GM19395 (cell line): ENCODE results near the gene OR6S1.
"Not testable (repeated sequence)": the region's sequence is repeated elsewhere in the genome, so short reads cannot be mapped to it uniquely, and the experiment has no call there.

Experiments used
- ATAC-seq: cut with Tn5 transposase; IDR thresholded peaks from one replicate; pipeline ENCODE4 v1.9.1; 2021; ENCODE audit warnings: mild to moderate bottlenecking, moderate library complexity; ENCODE audit not compliant: unreplicated experiment

OR6S1 gene

GRCh38 chr14:20671597-20672283 lies 30.2 kb upstream of the OR6S1 start:
- ATAC-seq = no peak

GRCh38 chr14:20668969-20669368 lies 27.5 kb upstream of the OR6S1 start:
- no peak for ATAC-seq

GRCh38 chr14:20667957-20668356 lies 26.5 kb upstream of the OR6S1 start:
- ATAC-seq = peak; percentile 79

GRCh38 chr14:20666400-20666961 lies 25.0 kb upstream of the OR6S1 start:
- ATAC-seq = not testable (repeated sequence)

GRCh38 chr14:20662968-20663732 lies 21.7 kb upstream of the OR6S1 start:
- peak; percentile 50 for ATAC-seq

GRCh38 chr14:20661197-20661596 lies 19.7 kb upstream of the OR6S1 start:
- ATAC-seq = no peak

- no peak for ATAC-seq
Observed at GRCh38 chr14:20659813-20660395, 18.4 kb upstream of the OR6S1 start.

GRCh38 chr14:20659336-20659735 lies 17.8 kb upstream of the OR6S1 start:
- ATAC-seq = no peak

- ATAC-seq = no peak
Observed at GRCh38 chr14:20658246-20658645, 16.8 kb upstream of the OR6S1 start.

- no peak for ATAC-seq
Observed at GRCh38 chr14:20657216-20658211, 16.0 kb upstream of the OR6S1 start.

GRCh38 chr14:20656274-20656673 lies 14.8 kb upstream of the OR6S1 start:
- no peak for ATAC-seq

- ATAC-seq = no peak
Observed at GRCh38 chr14:20655851-20656250, 14.4 kb upstream of the OR6S1 start.

GRCh38 chr14:20652996-20653975 lies 11.8 kb upstream of the OR6S1 start:
- ATAC-seq = peak; percentile 70

- ATAC-seq = no peak
Observed at GRCh38 chr14:20645481-20645880, 4.0 kb upstream of the OR6S1 start.

GRCh38 chr14:20644520-20644919 lies 3.0 kb upstream of the OR6S1 start:
- ATAC-seq = no peak

- not testable (repeated sequence) for ATAC-seq
Observed at GRCh38 chr14:20642755-20643154, 1.3 kb upstream of the OR6S1 start.

- no peak for ATAC-seq
Observed at GRCh38 chr14:20642182-20642581, 691 bp upstream of the OR6S1 start.

- ATAC-seq = peak; percentile 71
Observed at GRCh38 chr14:20632831-20633691, 8.4 kb downstream of the OR6S1 start.
